Glutamatergic neuron (in vitro differentiated cells): ENCODE measurements around the gene UNC5C. TPM values are rescaled to one million over a fixed set of nuclear protein-coding genes. Genes with fewer than 3 reads are reported as not detected.

Experiments used
- DNase-seq: peaks from one replicate; pipeline ENCODE4 v3.0.0; 2022
- H3K27ac Mint-ChIP-seq: one replicate; pipeline ENCODE4 v1.8.0; 2020; ENCODE audit warnings: mild to moderate bottlenecking, mixed read lengths, inconsistent platforms; ENCODE audit not compliant: unreplicated experiment
- H3K27me3 Mint-ChIP-seq: one replicate; pipeline ENCODE4 v1.8.0; 2020; ENCODE audit warnings: mild to moderate bottlenecking, moderate library complexity, mixed read lengths, inconsistent platforms; ENCODE audit not compliant: unreplicated experiment
- H3K36me3 Mint-ChIP-seq: one replicate; pipeline ENCODE4 v1.8.0; 2020; ENCODE audit warnings: mild to moderate bottlenecking, mixed read lengths, inconsistent platforms; ENCODE audit not compliant: unreplicated experiment
- H3K4me1 Mint-ChIP-seq: one replicate; pipeline ENCODE4 v1.8.0; 2020; ENCODE audit warnings: mild to moderate bottlenecking, low read depth, mixed read lengths, inconsistent platforms; ENCODE audit not compliant: unreplicated experiment
- H3K4me3 Mint-ChIP-seq: one replicate; pipeline ENCODE4 v1.8.0; 2020; ENCODE audit warnings: mild to moderate bottlenecking, mixed read lengths, inconsistent platforms; ENCODE audit not compliant: unreplicated experiment
- H3K9me3 Mint-ChIP-seq: one replicate; pipeline ENCODE4 v1.8.0; 2020; ENCODE audit warnings: mild to moderate bottlenecking, moderate library complexity, mixed read lengths, inconsistent platforms; ENCODE audit not compliant: unreplicated experiment
- total RNA-seq: library from RNA; stranded (reverse); fragmentation: NEBNext Ultra II Directional; extraction: Animal tissue kit (Norgen Biotek cat#: 25700); gene quantifications from one replicate; pipeline ENCODE4 v1.2.1, GENCODE V29; 2021; ENCODE audit not compliant: unreplicated experiment
- TF ChIP-seq, protein P1 (sequence below): fragments of 200-600 bp; sonication (generic); IDR thresholded peaks from one replicate; pipeline ENCODE4 v1.5.0; 2021; ENCODE audit not compliant: partially characterized antibody, unreplicated experiment

UNC5C gene
- total RNA-seq, 1 donor from 2014 or later = 41.2 TPM

DNA sequence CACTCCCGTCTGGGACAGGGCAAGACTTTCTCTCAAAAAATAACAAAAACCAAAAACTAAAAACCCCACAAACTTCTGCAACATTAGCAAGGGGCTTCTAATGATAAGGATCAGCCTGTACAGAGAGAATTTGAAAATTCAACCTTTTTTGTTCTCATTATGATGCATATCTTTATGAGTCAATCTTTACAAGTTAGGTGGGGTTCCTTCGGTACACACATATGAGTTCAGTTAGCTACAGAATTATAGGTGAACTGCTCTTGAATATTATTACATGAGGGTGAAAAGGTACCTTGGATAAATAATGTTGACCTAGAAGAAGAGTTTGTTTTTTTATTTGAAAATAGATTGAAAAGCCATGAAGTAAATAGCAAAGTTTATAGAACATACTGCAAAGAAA lies 252.7 kb downstream of the UNC5C start:
- TF ChIP-seq, protein P1, sequence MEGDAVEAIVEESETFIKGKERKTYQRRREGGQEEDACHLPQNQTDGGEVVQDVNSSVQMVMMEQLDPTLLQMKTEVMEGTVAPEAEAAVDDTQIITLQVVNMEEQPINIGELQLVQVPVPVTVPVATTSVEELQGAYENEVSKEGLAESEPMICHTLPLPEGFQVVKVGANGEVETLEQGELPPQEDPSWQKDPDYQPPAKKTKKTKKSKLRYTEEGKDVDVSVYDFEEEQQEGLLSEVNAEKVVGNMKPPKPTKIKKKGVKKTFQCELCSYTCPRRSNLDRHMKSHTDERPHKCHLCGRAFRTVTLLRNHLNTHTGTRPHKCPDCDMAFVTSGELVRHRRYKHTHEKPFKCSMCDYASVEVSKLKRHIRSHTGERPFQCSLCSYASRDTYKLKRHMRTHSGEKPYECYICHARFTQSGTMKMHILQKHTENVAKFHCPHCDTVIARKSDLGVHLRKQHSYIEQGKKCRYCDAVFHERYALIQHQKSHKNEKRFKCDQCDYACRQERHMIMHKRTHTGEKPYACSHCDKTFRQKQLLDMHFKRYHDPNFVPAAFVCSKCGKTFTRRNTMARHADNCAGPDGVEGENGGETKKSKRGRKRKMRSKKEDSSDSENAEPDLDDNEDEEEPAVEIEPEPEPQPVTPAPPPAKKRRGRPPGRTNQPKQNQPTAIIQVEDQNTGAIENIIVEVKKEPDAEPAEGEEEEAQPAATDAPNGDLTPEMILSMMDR = no peak
- Mint-ChIP-seq H3K27ac (no peak overlapping the region), H3K9me3 (peaks cover 7% of the 10 kb centered on the region), H3K4me3 (no peak overlapping the region), H3K27me3 (peaks cover 3% of the 10 kb centered on the region), H3K36me3 (peaks cover 18% of the 10 kb centered on the region), H3K4me1 (peaks cover 3% of the 10 kb centered on the region)
- DNase-seq = no peak

DNA sequence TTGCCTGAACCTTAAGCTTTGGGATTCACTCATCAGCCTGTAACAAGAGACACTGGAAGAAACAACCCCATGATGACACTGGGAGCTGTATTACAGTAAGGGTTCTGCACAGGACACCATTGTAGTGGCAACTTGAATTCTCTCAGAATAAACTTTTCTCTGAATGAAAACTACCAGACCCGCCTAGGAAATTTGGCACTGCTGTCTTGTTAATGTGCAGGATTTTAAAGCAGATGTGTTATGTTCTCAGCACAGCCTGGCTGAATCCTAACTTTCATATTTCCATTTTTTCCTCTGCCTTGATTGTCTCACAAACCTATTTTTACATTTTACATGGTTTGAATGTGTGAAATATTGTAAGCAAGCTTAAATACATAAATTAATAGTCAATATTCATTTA lies 253.6 kb downstream of the UNC5C start:
- H3K27me3 Mint-ChIP-seq = peaks cover 3% of the 10 kb centered on the region
- H3K9me3 Mint-ChIP-seq = peaks cover 5% of the 10 kb centered on the region
- DNase-seq = no peak
- TF ChIP-seq, protein P1 = no peak
- no peak overlapping the region for H3K27ac Mint-ChIP-seq
- H3K4me3 Mint-ChIP-seq = no peak overlapping the region
- H3K4me1 Mint-ChIP-seq = peaks cover 3% of the 10 kb centered on the region
- peaks cover 18% of the 10 kb centered on the region for H3K36me3 Mint-ChIP-seq

DNA sequence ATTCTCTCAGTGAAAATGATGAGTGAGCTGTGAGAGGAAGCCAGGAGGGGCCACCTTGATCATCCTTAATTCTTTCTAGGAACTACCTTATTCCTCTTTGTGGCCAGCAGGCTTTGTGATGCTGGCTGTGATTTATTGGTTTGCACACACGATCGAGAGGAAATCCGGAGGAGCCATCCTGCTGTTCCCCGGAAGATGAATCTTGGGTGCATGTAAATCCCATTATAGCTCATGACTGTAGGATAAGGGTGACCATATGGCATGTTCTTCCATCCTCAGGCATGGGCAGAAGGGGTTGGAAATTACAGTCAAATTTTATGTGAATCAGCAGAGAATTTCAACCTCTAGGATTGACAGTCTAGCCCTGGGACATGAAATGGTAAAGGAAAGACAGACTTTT lies 254.5 kb downstream of the UNC5C start:
- H3K4me3 Mint-ChIP-seq = no peak overlapping the region
- H3K27me3 Mint-ChIP-seq = peaks cover 3% of the 10 kb centered on the region
- TF ChIP-seq, protein P1 = no peak
- no peak overlapping the region for H3K27ac Mint-ChIP-seq
- H3K36me3 Mint-ChIP-seq = peaks cover 11% of the 10 kb centered on the region
- peaks cover 5% of the 10 kb centered on the region for H3K9me3 Mint-ChIP-seq
- no peak for DNase-seq
- peaks cover 3% of the 10 kb centered on the region for H3K4me1 Mint-ChIP-seq

DNA sequence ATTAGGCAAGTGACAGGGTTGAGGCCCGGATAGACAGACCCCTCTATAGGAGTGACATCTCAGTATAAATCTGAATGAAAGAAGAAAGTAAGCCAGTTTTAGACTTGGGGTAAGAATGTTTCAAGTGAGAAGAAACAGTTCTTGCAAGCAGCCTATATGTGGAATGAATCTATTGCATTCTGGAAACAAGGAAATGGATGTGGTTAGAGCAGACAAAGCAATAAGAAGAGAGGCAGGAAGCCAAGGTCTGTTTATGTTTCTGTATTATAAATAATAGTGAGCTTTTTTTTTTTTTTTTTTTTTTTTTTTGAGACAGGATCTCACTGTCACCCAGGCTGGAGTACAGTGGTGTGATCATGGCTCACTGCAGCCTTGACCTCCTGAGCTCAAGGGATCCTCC lies 255.8 kb downstream of the UNC5C start:
- DNase-seq = no peak
- Mint-ChIP-seq H3K4me3 (no peak overlapping the region), H3K27ac (no peak overlapping the region), H3K9me3 (peaks cover 3% of the 10 kb centered on the region), H3K4me1 (peaks cover 3% of the 10 kb centered on the region), H3K27me3 (no peaks in the 10 kb centered on the region), H3K36me3 (peaks cover 6% of the 10 kb centered on the region)
- TF ChIP-seq, protein P1 = no peak

DNA sequence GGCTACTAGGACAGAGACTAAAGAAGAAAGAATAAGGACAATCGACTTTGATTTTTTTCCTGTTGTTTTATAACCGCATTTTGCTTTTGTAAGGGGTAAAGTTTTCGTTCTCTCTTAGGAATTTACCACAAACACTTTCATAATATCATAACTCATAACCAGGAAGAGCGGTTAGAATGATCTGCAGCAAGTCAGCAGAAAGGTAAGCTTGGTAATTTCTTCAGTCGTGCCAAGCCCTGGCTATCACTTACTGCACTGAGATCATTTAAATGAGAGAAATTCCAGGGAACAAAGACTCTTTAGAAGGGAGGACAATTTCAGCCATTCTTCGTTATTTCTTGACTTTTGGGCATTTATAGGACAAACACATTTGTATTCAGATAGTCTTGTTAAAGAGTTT lies 258.1 kb downstream of the UNC5C start:
- H3K9me3 Mint-ChIP-seq = peaks cover 3% of the 10 kb centered on the region
- no peak overlapping the region for H3K27ac Mint-ChIP-seq
- H3K4me1 Mint-ChIP-seq = peaks cover 3% of the 10 kb centered on the region
- peaks cover 6% of the 10 kb centered on the region for H3K36me3 Mint-ChIP-seq
- no peak overlapping the region for H3K4me3 Mint-ChIP-seq
- no peak for DNase-seq
- H3K27me3 Mint-ChIP-seq = no peaks in the 10 kb centered on the region
- TF ChIP-seq, protein P1 = no peak
